Spinal cord (tissue), 10 donors: ENCODE results near the gene HIRIP3. TPM values are rescaled to one million over a fixed set of nuclear protein-coding genes. Genes with fewer than 3 reads are reported as not detected.
A peak's percentile ranks its signal among the peaks of the same experiment; 100 is the strongest.

Experiments used
- DNase-seq, 6 donors: peaks; one replicate each; pipeline versions ENCODE4 v3.0.0 to v3.0.0-alpha.2; 2013 to 2015; ENCODE audit warnings: low spot score in 6 of 6, low read depth in 4 of 6
- H3K27ac ChIP-seq: one replicate; pipeline ENCODE4 v1.5.1; 2013; ENCODE audit warnings: low read depth, low read length, control low read depth
- H3K27me3 ChIP-seq: one replicate; pipeline ENCODE4 v1.6.1; 2013; ENCODE audit warnings: low read length; ENCODE audit not compliant: control insufficient read depth, insufficient read depth
- H3K36me3 ChIP-seq: one replicate; pipeline ENCODE4 v1.6.1; 2013; ENCODE audit warnings: low read length; ENCODE audit not compliant: control insufficient read depth, insufficient read depth
- H3K4me1 ChIP-seq: one replicate; pipeline ENCODE4 v1.6.1; 2013; ENCODE audit warnings: low read length; ENCODE audit not compliant: control insufficient read depth, insufficient read depth
- H3K4me3 ChIP-seq: one replicate; pipeline ENCODE4 v1.5.1; 2013; ENCODE audit warnings: low read depth, low read length, control low read depth
- H3K9me3 ChIP-seq: one replicate; pipeline ENCODE4 v1.6.1; 2013; ENCODE audit warnings: low read length; ENCODE audit not compliant: control insufficient read depth, insufficient read depth
- WGBS: methylation state at CpG from one replicate; pipeline ENCODE4 v1.1.5; 2013; ENCODE audit warnings: missing lambda C conversion rate; ENCODE audit not compliant: insufficient coverage; 5-methylcytosine and 5-hydroxymethylcytosine counted together
- polyA plus RNA-seq, 2 donors: library from polyadenylated mRNA; unstranded; fragments of 120-200 nt; gene quantifications; one replicate each; pipeline ENCODE4 v1.2.1, GENCODE V29; 2013; ENCODE audit not compliant: insufficient read length in 2 of 2
- total RNA-seq, 2 donors: library from RNA; depleted of rRNA in 1 of 2; stranded (reverse); fragments of 120-200 nt in 1 of 2; fragments of >200 nt in 1 of 2; gene quantifications; one replicate each; pipeline versions ENCODE4 v1.2.3 to v1.2.4, GENCODE V29; 2013 to 2014
- donor health status: healthy.

Gene HIRIP3
- total and polyA plus RNA-seq, 4 donors = 12.2 to 28.8 (median 20.0) TPM

DNA sequence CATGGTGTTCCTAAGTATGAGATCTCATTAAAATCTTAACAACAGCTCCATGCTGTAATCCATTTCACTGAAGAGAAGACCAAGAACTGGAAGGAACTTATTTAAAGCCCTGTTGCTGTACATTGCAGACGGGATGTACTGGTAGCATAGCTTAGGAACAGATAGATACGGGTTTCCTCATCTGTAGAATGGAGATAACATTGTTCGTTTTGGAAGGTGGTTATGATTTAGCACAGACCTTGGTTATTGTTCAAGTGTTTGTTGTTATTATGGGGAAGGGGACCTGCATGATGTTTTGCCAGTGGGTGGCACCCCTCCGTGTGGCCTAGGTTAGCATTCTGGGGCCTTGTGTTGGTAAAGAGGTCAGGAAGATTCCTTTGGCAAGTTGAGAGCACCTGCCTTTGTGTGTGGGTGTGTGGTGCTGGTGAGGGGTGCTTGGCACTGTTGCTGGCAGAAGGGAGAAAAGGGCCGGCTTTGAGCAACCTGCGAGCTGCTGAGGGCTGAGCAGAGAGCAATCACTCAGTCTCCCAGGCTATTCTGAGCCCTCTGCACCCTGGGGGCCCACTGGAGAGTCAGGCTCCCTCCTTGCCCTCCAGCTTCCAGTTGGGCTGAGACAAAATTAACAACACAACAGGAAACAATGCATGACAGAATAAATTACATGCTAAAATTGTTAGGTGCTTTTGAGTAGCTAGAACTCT is 19.5 kb downstream of the HIRIP3 start:
- 19% methylated on average over 6 of the region's 6 CpGs for WGBS
- no peak overlapping the region for H3K27ac ChIP-seq
- DNase-seq = no peak

DNA sequence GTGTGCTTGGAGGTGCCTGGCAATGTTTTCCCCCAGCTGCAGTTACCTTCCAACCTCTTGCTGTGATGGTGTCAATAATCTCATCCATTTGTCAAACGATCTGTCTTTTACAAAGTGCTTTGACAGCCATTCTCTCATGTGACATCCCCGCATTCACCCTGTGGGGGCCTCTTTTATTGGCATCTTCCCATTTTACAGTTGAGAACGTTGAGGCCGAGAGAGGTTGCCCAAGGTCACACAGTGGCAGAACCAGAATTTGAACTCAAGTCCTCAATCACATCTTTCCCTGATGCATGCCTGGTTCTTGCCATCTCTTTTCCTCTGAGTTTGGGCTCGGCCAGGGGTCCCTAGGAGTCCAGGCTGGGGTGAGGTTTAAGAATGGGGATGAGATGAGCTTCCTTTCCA is 20.3 kb downstream of the HIRIP3 start:
- Histone ChIP-seq H3K4me1 (peaks cover 37% of the 10 kb centered on the region), H3K27me3 (no peaks in the 10 kb centered on the region), H3K9me3 (no peaks in the 10 kb centered on the region), H3K36me3 (peaks cover 42% of the 10 kb centered on the region), H3K27ac (no peak overlapping the region), H3K4me3 (peak overlapping the region; percentile 98)
- WGBS = 69% methylated on average over 4 of the region's 5 CpGs
- no peak for DNase-seq

More for the DNA sequence above, 19.5 kb downstream of the HIRIP3 start:
- Histone ChIP-seq H3K4me1 (peaks cover 37% of the 10 kb centered on the region), H3K27me3 (no peaks in the 10 kb centered on the region), H3K36me3 (peaks cover 39% of the 10 kb centered on the region), H3K4me3 (peak overlapping the region; percentile 19), H3K9me3 (no peaks in the 10 kb centered on the region)

DNA sequence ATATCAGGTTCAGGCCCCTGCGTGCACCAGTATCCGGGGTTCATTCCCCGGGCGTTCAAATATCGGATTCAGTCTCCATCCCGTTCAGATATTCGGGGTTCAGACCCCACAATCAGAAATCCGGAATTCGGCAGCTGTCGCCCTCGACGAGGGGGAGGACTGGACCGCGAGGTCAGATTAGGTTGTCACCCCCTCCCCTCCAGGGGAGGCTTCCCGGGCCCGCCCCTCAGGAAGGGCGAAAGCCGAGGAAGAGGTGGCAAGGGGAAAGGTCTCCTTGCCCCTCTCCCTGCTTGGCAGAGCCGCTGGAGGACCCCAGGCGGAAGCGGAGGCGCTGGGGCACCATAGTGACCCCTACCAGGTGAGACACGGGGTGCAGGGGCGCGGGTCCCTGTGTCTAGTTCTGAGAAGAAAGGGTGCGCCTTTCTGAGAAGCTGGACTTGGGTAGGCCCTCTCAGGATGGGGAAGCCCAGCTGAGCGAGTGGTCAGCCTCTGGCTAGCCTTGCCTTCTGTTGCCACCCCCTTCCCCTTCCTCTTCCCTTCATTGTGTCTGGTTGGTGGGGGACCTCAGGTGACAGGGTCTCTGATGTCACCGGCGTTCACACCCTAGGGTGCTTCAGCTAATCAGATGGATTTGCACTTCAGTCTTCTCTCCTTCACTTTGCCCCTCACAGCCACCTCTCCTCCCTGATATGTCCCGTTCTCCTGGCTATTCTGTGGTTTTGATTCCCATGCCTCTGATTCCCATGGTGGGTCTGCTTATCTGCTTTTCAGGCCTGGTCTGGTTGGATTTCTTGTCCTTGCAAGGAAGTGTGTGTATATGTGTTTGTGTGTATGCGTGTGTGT is 20.9 kb downstream of the HIRIP3 start:
- Histone ChIP-seq H3K27ac (peak overlapping the region; percentile 96), H3K4me3 (peak overlapping the region; percentile 98), H3K9me3 (no peaks in the 10 kb centered on the region), H3K4me1 (peaks cover 37% of the 10 kb centered on the region), H3K36me3 (peaks cover 42% of the 10 kb centered on the region), H3K27me3 (no peaks in the 10 kb centered on the region)
- 1% methylated on average over 20 of the region's 31 CpGs for WGBS
- DNase-seq = peak in 2 of 6 donors; percentile 24 to 30

DNA sequence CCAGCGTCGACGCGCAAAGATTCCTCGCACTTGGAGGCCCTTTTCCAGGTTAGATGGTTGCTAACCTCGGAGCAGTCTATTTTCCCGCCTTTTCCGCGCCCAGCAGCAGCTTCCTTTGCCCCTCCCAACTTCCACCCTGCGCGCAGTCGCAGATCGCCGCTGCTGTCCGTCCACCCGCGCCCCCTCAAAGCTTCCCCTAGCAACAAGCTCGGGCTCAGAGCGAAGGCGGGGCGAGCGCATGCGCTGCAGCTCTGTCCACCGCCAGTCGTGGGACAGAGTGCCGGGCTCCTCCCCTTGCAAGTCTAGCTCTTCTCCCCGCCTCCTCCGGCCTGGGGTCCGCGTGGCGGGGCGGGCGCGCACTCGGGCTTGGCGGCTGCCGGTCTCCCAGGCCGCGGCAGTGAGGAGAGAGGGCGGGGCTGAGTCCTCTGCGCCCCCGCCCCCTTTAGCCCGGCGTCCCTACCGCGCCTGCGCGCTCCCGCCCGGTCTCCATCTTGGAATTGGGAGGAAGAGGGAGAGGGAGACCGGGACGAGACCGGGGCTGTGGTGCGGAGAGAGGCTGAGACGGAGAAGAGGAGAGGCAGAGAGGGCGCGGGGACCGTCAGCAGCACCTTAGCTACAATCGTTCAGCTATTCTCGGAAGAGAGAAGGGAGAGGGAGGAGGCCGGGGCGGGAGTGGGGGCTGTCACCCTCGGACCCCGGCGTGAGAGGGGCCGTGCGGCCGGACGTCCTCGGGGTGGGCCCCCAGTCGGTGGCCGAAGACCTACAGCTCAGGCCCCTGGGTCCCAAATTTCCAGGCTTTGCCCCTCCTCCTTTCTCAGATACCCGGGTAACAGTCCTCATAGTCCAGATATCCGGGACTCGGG is 21.8 kb downstream of the HIRIP3 start, which contains the start of gene TAOK2:
Gene TAOK2 (plus strand): TSS at position 485 of the 863 bp plus-strand sequence. CDS start 3,905 bp downstream, outside the sequence.
- Histone ChIP-seq H3K4me3 (peak within 1 kb of the TSS; percentile 98), H3K9me3 (no peaks in the 10 kb centered on the region), H3K36me3 (peaks cover 42% of the 10 kb centered on the region), H3K4me1 (peaks cover 37% of the 10 kb centered on the region), H3K27me3 (no peaks in the 10 kb centered on the region), H3K27ac (peak within 1 kb of the TSS; percentile 96)
- DNase-seq = peak; percentile 95 to 100 (median 98)
- WGBS = under 1% methylated on average over 72 of the region's 75 CpGs

DNA sequence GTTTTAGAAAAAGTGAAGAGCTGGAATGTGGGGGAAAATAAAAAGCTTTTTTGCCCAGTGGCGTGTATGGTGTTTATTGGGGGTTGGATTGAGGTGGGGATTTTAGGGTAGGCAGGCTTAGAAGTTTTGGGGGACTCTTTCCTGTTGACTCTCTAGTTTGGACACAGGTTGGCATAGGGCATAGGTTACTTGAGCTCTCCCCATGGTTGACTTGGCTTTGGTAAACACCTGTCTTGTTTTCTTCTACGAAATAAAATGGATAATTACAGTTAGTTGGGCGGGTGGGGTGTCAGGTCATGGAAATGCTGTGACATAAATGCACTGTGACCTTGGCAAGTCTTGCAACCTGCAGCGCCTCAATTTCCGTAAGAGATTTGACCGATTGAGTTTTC is 22.4 kb downstream of the HIRIP3 start:
- no peak overlapping the region for H3K4me3 ChIP-seq
- peak overlapping the region; percentile 52 for H3K27ac ChIP-seq
- H3K36me3 ChIP-seq = peaks cover 38% of the 10 kb centered on the region
- H3K27me3 ChIP-seq = no peaks in the 10 kb centered on the region
- no peak for DNase-seq
- H3K9me3 ChIP-seq = no peaks in the 10 kb centered on the region
- 66% methylated on average over 6 of the region's 6 CpGs for WGBS
- peaks cover 36% of the 10 kb centered on the region for H3K4me1 ChIP-seq

DNA sequence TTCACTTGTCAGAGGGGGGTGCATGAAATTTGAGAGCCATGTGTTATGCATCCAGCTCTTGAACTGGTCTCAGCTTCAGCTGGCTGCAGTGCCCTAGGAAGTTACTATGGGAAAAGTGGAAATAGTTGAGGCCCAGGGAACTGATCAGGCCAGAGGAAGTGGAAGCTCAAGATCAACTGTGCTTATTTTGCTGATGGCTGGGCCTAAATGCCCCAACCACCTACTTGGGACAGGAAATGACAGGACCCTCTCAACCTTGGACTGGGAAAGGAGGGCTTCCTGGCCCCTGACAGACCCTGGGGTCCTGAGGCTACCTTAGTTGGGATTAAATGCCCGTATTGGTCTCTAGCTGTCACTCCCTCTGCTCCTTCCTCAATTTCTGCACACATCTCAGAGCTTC is 22.9 kb downstream of the HIRIP3 start:
- no peak overlapping the region for H3K27ac ChIP-seq
- H3K9me3 ChIP-seq = no peaks in the 10 kb centered on the region
- H3K4me3 ChIP-seq = no peak overlapping the region
- H3K27me3 ChIP-seq = no peaks in the 10 kb centered on the region
- no peak for DNase-seq
- WGBS = 100% methylated on average over 1 of the region's 1 CpG
- peaks cover 35% of the 10 kb centered on the region for H3K36me3 ChIP-seq
- H3K4me1 ChIP-seq = peaks cover 31% of the 10 kb centered on the region

DNA sequence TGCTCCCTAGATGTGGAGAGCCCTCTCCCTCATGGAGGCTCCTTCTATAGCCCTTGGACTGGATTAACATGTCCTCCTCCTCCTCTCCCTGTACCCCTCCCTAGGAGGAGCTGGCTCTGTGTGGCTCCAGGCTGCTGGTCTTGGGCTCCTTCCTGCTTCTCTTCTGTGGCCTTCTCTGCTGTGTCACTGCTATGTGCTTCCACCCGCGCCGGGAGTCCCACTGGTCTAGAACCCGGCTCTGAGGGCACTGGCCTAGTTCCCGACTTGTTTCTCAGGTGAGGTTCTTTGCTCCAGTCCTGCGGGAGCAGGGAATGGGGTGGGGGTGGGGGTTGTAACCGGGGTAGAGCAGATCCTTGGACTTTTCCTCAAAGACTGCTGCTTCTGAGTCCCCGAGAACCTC is 24.1 kb downstream of the HIRIP3 start:
- DNase-seq = no peak
- no peaks in the 10 kb centered on the region for H3K27me3 ChIP-seq
- no peak overlapping the region for H3K27ac ChIP-seq
- WGBS = 96% methylated on average over 6 of the region's 8 CpGs
- no peaks in the 10 kb centered on the region for H3K9me3 ChIP-seq
- H3K4me3 ChIP-seq = no peak overlapping the region
- peaks cover 20% of the 10 kb centered on the region for H3K4me1 ChIP-seq
- H3K36me3 ChIP-seq = peaks cover 30% of the 10 kb centered on the region

DNA sequence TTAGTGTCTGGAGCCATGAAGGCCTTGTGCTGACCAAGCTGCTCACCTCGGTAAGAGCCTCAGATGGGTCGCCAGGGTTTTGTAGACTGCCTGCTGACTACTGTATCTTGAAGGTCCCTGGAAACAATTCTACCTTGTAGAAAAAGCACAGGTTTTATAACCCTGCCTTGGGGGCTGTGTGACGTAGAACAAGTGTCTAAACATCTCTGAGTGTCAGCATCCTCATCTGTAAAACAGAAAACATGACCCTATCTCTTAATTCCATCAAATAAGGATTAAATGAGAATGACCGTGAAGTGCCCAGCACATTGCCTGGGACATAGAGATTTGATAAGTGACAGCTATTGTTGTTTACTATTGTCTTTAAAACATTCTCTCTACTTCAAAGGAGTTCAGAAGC is 27.2 kb downstream of the HIRIP3 start:
- H3K27me3 ChIP-seq = no peaks in the 10 kb centered on the region
- no peak for DNase-seq
- H3K27ac ChIP-seq = no peak overlapping the region
- 89% methylated on average over 2 of the region's 4 CpGs for WGBS
- H3K4me3 ChIP-seq = no peak overlapping the region
- no peaks in the 10 kb centered on the region for H3K9me3 ChIP-seq
- H3K4me1 ChIP-seq = peaks cover 3% of the 10 kb centered on the region
- peaks cover 30% of the 10 kb centered on the region for H3K36me3 ChIP-seq

DNA sequence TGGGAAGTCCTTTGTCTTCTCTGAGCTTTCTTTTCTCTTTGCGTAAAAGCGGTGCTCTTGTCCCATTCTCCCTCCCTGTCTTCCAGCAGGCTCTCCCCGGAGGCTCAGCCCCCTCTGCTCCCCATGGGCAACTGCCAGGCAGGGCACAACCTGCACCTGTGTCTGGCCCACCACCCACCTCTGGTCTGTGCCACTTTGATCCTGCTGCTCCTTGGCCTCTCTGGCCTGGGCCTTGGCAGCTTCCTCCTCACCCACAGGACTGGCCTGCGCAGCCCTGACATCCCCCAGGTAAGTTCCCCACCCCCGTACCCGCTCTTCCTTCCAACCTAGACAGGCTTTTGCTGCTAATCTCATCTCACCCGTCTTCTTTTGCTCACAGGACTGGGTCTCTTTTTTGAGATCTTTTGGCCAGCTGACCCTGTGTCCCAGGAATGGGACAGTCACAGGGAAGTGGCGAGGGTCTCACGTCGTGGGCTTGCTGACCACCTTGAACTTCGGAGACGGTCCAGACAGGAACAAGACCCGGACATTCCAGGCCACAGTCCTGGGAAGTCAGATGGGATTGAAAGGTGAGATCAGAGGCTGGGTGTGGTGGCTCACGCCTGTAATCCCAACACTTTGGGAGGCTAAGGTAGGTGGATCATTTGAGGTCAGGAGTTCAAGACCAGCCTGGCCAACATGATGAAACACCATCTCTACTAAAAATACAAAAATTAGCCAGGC is 32.2 kb downstream of the HIRIP3 start:
- Histone ChIP-seq H3K9me3 (no peaks in the 10 kb centered on the region), H3K4me3 (peak overlapping the region; percentile 86), H3K27me3 (no peaks in the 10 kb centered on the region), H3K27ac (peak overlapping the region; percentile 80), H3K4me1 (peaks cover 17% of the 10 kb centered on the region), H3K36me3 (peaks cover 3% of the 10 kb centered on the region)
- 87% methylated on average over 13 of the region's 14 CpGs for WGBS
- no peak for DNase-seq
